Measurements from ENCODE around the gene SLC26A11.
A peak's percentile ranks its signal among the peaks of the same experiment; 100 is the strongest.
"Not testable (repeated sequence)": the region's sequence is repeated elsewhere in the genome, so short reads cannot be mapped to it uniquely, and the experiment has no call there.

The SLC26A11 gene

GRCh38 chr17:80243526-80244433 lies 23.6 kb downstream of the SLC26A11 start:
- no peak for DNase-seq

GRCh38 chr17:80244448-80244847 lies 24.2 kb downstream of the SLC26A11 start:
- not testable (repeated sequence) for DNase-seq

DNA sequence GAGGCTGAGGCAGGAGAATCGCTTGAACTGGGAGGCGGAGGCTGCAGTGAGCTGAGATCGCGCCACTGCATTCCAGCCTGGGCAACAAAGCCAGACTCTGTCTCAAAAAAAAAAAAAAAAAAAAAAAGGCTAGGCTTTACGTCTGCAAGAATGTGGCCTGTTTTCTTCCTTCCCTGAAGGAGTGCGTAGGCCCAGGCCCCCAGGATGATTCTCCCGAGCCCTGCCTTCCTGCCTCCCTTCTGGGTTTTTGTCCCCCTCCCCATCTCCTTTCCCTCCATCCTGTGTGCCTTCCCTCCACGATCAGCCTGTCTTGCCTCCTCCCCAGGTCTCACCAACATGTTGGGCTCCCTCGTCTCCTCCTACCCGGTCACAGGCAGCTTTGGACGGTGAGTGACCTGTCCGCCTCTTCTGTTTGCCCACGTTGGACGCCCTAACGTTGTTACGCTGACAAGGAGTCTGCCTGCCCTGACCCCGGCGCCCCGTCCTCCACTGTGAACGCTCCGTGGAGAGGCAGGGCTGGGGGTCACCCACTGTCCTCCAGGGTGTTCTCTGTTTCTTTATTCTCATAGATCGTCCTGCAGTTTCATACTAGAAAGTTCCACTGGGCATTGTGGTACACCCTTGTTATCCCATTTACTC lies 24.8 kb downstream of the SLC26A11 start:
- no peak for DNase-seq

- no peak for DNase-seq
These were observed 25.5 kb downstream of the SLC26A11 start for GRCh38 chr17:80245566-80246265.

- no peak for DNase-seq
These were observed 26.0 kb downstream of the SLC26A11 start for GRCh38 chr17:80246266-80246681.

DNA sequence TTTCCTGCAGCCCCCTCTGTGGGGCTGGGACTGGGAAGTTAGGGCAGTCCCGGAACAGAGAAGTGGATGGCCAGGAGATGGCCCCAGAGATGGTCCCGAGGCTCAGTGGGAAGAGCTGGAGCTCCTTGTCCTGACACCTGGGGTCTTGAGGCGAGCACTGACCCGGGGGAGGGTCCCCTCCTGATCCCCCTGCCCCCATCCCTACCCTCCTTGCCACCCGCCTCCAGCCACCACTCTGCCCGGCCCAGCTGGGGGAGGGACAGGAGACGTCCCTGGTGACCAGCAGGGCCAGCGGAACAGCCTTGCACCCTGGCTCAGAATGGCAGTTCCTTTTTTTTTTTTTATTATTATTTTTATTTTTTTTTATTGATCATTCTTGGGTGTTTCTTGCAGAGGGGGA lies 26.5 kb downstream of the SLC26A11 start:
- no peak for DNase-seq

- DNase-seq = no peak
These were observed 27.3 kb downstream of the SLC26A11 start for GRCh38 chr17:80247561-80247960.

- no peak for DNase-seq
These were observed 28.0 kb downstream of the SLC26A11 start for GRCh38 chr17:80248001-80248893.

DNA sequence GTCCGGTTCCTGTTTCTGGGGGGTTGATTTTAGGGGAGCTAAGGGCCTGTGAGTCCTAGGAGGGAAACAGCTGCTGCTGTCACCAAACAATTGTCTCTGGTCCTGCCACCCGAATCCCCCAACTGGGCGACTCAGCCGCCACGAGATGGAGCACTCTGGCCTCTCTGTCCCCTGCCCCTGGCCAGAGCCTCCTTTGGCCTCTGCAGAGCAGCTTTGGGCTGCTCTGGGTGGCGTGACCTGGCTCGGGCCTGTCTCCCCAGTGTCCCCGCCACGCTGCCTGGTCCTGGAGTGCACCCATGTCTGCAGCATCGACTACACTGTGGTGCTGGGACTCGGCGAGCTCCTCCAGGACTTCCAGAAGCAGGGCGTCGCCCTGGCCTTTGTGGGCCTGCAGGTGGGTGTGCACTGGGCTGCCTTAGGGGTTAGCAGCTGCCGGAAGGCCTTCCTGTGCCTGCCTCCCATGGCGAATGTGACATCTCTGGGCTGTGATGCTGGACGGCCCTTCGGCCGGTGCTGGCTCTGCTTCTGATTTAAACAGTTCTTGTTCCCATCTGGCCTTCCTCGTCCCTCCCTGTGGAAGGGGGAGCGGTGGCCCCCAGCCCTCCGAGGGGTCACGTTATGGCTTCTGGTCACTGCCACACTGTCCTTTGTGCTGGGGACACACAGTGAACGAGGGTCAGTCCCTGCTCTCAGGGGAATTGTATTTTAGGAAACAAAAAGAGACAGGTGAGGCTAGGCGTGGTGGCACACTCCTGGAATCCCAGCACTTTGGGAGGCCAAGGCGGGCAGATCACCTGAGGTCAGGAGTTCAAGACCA lies 28.9 kb downstream of the SLC26A11 start:
- no peak for DNase-seq

- no peak for DNase-seq
These were observed 31.7 kb downstream of the SLC26A11 start for GRCh38 chr17:80251966-80252365.

GRCh38 chr17:80252871-80253270 lies 32.6 kb downstream of the SLC26A11 start:
- DNase-seq = peak in 4 of 56 donors; percentile 10 to 29 (median 26)

DNA sequence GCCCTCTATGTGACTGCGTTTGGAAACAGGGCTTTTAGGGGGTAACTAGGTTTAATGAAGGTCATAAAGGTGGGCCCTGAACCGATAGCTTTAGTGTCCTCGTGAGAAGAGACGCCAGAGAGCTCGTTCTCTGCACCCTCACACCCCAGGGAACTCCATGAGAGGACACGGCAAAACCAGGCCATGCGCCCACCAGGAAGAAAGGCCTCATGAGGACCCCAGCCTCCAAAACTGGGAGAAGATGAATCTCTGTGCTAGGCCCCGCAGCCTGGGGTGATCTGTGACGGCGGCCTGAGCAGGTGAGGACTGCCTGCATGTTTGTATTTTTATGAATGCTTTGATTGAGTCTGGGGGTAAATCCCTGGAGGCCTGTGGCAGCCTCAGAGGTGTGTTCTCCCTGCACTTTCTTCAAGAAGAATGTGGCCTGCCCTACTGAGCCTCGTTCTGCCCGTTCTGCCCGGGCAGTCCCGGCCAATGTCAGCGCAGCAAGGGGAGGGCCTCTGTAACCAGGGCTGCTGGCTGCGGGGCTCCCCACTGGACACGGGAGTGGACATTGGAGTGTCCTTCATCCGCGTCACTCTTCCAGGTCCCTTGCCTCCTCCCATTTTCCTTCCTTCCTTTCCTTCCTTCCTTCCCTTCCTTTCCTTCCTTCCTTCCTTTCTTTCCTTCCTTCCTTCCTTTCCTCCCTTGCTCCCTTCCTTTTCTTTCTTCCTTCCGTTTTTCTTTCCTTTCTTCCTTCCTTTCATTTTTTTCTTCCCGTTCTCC lies 33.6 kb downstream of the SLC26A11 start:
- no peak for DNase-seq

DNA sequence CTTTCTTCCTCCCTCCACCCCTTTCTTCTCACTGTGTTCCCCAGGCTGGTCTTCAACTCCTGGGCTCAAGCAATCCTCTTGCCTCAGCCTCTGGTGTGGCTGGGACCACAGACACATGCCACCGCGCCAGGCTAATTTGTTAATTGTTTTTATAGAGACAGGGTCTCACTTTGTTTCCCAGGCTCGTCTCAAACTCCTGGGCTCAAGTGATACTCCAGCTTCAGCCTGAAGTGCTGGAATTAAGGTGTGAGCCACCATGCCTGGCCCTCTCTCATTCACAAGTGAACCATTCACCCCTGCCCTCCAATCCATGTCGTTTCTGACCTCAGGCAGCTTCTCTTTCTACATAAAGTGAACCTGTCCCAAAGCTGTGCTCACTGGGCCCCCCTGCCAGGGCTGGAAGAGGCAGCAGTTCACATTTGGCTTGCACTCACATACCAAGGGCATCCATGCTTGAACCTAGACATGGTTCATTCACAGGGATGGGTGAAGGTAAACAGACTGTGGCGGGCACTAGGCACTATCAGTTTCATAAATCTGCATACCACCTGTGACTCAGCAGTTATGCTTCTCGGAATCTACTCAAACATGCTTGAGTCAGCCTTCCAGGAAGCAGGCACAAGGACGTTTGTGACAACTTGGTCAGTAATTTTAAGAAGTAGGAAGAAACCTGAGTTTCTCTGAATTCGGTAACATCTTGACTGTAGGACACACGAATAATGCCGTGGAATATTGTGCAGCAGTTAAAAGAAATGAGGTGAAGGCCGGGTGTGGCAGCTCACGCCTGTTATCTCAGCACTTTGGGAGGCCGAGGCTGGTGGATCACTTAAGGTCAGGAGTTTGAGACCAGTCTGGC lies 34.4 kb downstream of the SLC26A11 start:
- no peak for DNase-seq

DNA sequence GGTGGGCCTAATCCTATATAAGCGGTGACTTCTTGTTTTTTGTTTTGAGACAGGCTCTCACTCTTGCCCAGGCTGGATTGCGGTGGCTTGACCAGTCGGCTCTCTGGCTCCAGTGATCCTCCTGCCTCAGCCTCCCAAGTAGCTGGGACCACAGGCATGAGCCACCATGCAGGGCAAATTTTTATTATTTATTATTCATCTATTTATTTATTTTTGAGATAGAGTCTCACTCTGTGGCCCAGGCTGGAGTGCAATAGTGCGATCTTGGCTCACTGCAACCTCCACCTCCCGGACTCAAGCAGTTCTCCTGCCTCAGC lies 35.8 kb downstream of the SLC26A11 start:
- DNase-seq = no peak

DNA sequence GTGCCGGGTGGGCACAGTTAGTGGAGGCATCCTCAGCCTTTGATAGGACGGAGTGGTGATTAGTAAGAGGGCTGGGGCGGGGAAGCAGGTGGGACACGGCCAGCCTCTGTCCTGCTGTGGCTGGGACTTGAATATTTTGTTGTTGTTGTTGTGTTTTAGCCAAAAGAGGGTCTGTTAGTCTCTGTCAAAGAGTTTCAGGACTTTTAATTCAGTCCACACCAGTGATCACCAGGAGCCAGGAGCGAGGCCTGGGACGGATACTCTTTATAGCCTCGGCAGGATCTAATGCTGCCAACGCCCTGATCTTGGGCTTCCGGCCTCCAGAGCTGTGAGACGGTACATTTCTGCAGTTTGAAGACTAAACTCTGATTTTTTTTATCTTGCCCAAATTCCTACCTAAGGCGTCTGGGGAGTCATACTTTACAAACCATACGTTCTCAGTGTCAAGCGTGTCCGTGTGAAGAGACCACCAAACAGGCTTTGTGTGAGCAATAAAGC lies 37.5 kb downstream of the SLC26A11 start:
- no peak for DNase-seq

GRCh38 chr17:80258296-80258695 lies 38.1 kb downstream of the SLC26A11 start:
- not testable (repeated sequence) for DNase-seq

DNA sequence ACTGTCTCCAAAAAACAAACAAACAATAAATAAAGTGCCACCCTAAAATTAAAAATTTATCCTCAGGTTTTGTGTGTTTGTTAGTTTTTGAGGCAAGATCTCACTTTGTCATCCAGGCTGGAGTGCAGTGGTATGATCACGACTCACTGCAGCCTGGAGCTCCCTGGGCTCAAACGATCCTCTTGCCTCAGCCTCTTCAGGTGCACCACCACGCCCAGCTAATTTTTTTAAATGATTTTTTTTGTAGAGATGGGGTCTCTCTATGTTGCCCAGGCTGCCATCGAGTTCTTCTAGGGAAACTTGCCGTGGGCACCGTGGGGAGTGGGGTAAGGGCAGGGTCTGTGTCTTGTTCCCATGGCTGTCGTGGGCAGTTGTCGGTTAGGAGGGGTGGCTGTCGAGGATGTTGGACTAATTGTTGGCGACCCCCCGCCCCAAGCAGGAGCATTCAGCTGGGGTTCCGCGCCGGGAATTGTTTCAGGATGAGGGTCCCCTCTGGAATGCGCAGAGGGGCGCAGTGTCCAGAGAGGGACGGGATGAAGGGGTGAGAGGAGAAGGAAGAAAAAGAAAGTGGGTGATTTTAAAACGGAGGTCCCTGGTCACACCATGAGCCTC lies 39.3 kb downstream of the SLC26A11 start:
- no peak for DNase-seq

DNA sequence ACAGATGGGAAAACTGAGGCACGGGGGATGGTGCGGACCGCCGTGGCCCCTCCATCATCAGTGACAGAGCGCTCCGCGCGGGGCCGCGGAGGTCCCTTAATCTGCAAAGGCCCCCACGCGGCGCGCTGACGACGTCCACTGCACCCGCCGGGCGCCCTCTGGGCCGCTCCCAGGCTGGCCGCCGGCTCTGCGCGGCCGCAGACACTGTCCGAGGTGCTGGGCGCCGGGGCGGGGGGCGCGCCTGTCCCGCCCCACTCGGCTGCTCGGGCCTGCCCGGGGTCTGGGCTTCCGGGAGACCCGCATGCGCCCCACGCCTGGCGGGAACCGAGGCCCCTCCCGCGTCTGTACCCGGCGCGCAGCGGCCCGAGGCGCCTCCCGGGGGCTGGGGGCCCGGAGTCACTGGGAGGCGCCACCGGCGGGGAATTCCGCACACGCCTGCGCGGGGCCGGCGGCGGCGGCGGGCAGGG lies 39.9 kb downstream of the SLC26A11 start:
- DNase-seq = peak in 43 of 56 donors; percentile 6 to 74 (median 41)
